Activated T-cell treated with anti-CD3 and anti-CD28 coated beads for 1 hour (primary cell): ENCODE measurements around the gene ELK4.

Experiments used
- DNase-seq: peaks from one replicate; pipeline ENCODE4 v3.0.0-alpha.2; 2020; ENCODE audit warnings: low read depth

The ELK4 gene

GRCh38 chr1:205595435-205595834 lies 36.4 kb downstream of the ELK4 start:
- DNase-seq: no peak

- DNase-seq: no peak
Observed at GRCh38 chr1:205594846-205595245, 37.0 kb downstream of the ELK4 start.

DNA sequence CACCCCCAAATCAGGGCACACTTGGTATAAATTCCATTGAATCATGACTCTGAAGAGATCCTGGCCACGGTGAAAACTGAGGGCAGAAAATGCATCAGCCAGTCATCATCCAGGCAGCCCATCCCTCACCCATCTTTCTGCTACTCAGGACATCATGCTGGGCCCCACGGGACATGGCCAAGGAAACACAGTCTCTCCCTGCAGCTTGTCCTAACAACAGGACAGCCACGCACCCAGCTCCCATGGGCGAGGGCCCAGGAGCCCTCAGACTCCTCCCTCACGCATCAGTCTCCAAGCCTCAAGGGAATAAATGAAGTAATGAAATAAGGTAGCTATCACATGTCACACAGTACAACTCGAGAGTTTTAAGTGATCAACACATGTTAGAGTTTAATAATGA lies 37.8 kb downstream of the ELK4 start:
- no peak for DNase-seq

- DNase-seq: no peak
Observed at GRCh38 chr1:205593532-205593931, 38.3 kb downstream of the ELK4 start.

GRCh38 chr1:205592443-205593003 lies 39.3 kb downstream of the ELK4 start:
- DNase-seq: no peak

DNA sequence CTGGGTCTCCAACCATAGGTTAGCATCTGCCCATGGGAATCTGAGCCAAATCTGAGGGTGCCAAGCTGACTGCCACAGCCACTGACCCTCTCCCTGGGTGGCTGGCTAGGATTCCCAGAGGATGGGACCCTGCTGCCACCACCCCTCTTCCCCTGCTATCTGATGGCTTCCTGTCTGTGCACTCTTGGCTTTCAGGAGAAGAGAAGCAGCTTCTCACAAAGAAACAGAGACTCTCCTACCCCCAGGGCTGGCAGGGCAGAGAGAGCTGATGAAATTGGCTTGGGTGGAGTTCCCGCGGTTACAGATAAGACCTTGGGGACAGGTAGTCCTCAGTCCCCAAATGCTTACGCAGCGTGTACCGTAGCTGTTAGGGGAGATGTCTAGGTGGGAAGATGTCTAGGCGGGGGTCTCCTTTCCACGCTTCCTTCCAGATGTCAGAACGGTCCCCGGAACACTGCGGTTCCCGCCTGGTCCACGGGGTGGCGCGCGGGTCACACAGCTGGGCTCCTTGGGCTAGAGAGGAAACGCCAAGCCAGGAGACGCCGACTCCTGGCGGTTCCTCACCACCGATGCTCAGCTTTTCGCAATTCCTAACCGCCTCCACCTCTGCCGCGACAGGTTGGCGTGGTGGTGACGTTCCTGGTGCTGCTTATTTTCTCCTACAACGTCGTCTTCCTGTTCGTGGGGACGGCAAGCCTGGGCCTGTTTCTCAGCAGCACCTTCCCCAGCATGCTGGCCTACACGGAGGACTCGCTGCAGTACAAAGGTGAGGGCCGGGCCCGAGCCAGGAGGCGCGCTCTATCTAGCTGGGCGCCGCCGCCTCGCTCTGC lies 40.1 kb downstream of the ELK4 start:
- peak; percentile 91 for DNase-seq

GRCh38 chr1:205590777-205591513 lies 40.9 kb downstream of the ELK4 start:
- DNase-seq: no peak

DNA sequence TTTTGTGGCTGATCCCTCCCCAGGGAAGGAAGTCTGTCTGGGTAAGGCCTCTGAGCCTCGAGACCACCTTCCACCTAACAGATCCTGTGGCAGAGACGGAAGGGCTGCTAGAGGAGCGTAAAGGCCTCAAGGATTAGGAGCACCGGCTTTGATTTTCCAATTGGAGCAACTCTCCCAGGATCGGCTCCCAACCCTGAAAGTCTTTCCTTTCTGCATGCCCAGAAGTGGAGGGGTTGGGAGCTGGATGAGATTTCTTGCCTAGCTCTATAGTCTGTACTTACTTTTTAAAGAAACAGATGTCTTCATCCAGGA lies 41.4 kb downstream of the ELK4 start:
- no peak for DNase-seq

DNA sequence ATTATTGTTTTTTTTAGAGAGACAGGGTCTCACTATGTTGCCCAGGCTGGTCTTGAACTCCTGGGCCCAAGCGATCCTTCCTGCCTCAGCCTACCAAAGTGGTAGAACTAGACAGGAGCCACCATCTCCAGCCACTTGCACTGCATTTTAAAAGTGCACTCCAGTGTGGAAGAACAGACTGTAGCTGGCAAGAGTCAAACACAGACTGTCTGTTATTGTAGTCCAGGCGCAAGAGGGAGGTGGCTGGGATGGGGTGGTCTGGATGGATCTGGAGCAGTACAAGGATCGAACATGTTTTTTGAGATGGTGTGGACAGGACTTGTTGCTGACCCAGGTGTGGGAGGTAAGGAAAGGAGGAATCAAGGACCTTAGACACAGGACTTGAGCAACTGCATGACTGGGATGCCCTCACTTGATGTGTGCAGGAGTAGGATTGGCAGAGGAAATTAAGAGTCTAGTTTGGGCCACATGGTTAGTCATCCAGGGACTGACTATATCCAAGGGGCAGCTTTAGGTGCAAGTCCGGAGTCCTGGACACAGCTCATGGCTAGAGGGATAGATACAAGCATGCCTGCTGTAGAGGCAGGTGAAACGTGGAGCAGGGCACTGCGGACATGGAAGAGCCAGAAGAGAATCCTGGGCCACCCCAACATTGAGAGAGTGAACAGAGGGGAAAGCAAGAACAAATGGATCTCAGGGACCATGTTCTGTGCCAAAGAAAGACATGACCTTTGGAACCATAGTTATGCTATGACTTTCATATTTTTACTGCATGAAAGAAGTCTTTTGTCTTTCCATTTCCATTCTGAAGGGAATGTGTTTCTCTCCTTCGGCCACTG lies 42.0 kb downstream of the ELK4 start:
- DNase-seq: no peak

DNA sequence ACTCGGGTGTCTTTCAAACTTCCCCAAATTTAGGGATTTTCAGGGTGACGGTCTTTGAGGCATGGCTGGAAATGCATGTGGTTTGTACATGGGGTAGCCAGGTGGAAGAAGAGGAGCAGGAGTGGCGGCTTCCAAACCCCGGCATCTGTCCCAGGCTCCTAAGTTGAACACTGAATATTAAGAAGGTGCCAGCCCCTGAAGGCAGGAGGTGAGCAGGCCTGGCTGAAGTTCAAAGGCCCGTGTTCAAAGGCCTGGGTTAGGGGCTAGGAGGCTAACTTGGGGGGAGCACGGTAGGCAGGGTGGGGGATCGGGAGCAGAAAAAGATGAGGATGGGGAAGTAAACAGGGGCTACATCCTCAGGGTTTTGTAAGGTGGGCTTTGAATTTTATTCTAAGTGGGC lies 42.8 kb downstream of the ELK4 start:
- no peak for DNase-seq

GRCh38 chr1:205588636-205589035 lies 43.2 kb downstream of the ELK4 start:
- no peak for DNase-seq

- DNase-seq: no peak
Observed at GRCh38 chr1:205587581-205587980, 44.2 kb downstream of the ELK4 start.

GRCh38 chr1:205585835-205586785 lies 45.7 kb downstream of the ELK4 start:
- no peak for DNase-seq

DNA sequence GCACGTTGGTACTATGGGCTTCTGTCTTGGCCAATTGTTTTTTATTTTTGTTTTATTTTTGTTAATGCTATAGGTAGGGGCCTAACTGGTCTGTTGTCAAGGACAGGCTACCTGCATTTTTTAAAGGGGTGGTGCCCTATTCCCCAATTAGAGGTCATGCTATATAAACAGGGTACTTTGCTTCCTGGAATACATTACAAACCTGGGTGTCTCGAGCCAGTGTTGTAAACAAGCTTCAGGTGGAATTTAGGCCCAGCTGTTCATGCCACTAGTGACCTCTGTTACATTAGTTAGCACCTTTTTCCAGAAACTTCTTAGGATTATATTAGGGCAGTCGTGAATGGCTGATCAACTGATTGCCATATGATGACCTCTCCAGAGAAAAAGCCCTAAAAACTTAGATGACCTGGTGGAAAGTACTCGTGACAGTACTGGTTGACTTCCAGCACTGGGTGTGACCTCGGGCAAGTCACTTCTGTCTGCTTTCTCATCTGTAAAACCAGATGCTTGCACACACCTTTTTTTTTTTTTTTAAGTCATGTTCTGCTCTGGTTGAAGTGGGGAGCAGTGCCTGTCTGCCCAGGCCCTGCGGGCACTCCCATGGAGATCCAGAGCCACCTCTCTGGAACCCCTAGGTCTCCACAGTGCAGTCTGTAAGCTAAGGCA lies 46.5 kb downstream of the ELK4 start:
- no peak for DNase-seq

DNA sequence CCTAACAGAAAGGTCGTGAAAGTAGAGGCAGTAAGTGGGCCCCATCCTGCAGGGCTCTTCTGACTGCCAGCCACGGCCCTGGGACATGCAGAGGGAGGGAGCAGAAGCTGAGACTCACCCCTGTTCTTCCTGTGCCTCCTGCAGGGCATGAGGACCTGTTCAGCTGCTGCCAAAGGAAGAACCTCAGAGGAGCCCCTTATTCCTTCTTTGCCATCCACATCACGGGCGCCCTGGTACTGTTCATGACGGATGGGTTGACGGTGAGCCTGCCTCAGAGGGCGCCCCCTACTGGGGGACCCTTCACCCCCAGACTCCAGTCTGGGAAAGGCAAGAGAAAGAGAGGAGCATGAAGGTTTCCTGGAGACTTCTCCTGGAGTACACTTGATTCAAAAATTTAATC lies 47.1 kb downstream of the ELK4 start:
- DNase-seq: no peak

GRCh38 chr1:205583461-205584130 lies 48.2 kb downstream of the ELK4 start:
- no peak for DNase-seq

DNA sequence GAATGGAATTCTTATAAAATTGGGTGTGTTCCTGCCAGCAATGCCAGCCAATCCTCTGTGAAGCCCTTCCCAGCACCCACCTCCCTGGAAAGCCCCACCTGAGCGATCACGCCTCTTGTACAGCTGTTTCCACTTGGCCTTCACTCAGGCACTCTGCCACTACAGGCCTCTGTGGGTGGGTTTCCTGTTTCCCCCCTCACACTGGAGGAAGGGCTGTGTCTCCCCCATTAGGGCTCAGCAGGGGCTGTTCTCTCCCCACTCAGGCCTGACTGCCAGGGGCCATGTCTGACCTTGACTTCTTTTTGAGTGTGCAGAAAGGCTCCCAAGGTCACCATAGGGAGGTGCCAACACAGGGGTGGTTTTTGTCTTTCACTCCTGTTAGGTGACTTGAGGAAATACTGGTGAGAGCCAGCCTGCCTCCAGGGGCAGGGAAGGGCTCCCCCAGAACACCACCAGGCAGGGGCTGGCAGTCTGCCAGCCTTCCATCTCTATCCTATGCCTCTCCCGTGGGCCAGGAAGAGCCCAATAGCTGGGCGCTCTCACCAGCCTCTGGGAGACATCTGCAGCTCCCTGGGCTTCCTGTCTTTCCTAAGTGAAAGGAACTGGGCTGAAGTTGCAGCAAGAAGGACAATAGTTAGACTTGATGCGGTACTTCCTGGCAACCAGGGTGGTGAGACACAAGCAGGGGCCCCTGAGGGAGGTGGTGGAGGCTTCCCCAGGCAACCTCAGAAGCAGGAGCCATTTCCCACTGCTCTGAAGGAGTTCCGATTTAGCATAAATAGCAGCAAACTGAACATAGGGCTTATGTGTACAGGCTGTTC lies 49.1 kb downstream of the ELK4 start:
- no peak for DNase-seq

DNA sequence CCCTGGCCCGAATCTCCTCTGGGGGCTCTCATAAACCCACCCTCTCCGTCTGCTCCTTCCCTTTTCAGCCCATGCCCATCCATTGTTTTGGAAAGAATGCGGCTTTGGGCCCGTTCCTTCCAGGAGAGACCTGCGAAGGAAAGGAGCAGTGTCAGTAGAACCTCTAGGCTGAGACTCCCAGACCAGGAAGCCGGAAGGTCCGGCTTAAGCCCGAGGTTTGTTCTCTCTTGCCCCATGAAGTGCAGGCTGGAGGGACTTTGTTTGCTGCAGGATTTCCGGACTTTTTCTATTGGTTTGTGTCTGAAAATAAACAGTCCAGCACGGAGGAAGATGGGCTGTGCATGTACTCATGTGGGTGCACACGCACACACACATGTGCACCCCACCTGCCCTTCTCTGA lies 49.8 kb downstream of the ELK4 start:
- no peak for DNase-seq

- no peak for DNase-seq
Observed at GRCh38 chr1:205581321-205581980, 50.4 kb downstream of the ELK4 start.
